Nephron progenitor cell (in vitro differentiated cells): ENCODE data around the gene ETFA.

Source experiments
- DNase-seq: peaks from one replicate; pipeline ENCODE4 v3.0.0; 2021
- H3K27ac Mint-ChIP-seq: 2 replicates; pipeline ENCODE4 v1.8.0; 2021; ENCODE audit warnings: mild to moderate bottlenecking, moderate library complexity, mixed read lengths
- H3K27me3 Mint-ChIP-seq: 2 replicates; pipeline ENCODE4 v1.8.0; 2021; ENCODE audit warnings: mild to moderate bottlenecking, low read depth, mixed read lengths; ENCODE audit not compliant: poor library complexity
- H3K36me3 Mint-ChIP-seq: 2 replicates; pipeline ENCODE4 v1.8.0; 2021; ENCODE audit warnings: low read depth, mixed read lengths
- H3K4me1 Mint-ChIP-seq: 2 replicates; pipeline ENCODE4 v1.8.0; 2021; ENCODE audit warnings: mixed read lengths
- H3K4me3 Mint-ChIP-seq: 2 replicates; pipeline ENCODE4 v1.8.0; 2021; ENCODE audit warnings: mild to moderate bottlenecking, moderate library complexity, mixed read lengths
- H3K9me3 Mint-ChIP-seq: 2 replicates; pipeline ENCODE4 v1.8.0; 2021; ENCODE audit warnings: mild to moderate bottlenecking, moderate library complexity, mixed read lengths
- CTCF ChIP-seq: fragments of 200-600 bp; sonication (generic); IDR thresholded peaks from 2 replicates; pipeline ENCODE4 v1.5.0; 2021; ENCODE audit warnings: antibody characterized with exemption

ETFA gene

DNA sequence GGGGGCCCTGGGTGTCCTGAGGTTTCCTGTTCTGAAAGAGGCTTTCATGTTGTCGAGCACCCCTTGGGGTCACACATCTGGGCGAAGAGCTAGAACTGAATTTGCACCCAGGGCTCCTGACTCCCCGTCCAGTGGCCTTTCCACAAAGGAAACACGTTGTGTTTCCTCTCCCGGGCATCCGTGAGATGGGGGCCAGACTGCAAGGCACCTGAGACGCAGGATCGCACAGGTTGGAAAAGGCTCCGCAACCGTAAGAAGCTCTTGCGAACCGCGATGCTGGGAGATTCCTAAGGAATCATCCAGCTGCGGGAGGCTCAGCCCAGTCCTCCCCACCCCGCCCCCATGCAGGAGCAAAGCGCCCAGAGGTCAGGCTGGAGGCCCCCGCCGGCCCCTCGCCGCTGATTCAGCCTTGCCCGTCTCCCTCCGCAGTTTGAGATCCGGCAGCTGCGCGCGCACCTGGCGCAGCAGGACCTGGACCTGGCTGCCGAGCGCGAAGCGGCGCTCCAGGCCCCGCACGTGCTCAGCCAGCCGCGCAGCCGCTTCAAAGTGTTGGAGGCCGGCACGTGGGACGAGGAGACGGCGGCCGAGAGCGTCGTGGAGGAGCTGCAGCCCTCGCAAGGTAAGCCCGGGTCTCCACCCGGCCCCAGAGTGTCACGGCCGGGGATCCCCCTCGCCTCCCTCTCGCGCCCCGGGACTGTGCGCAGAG lies 119.6 kb downstream of the ETFA start:
- peaks cover 61% of the 10 kb centered on the region for H3K4me1 Mint-ChIP-seq
- H3K4me3 Mint-ChIP-seq = no peak overlapping the region
- no peaks in the 10 kb centered on the region for H3K36me3 Mint-ChIP-seq
- TF ChIP-seq CTCF = no peak
- no peaks in the 10 kb centered on the region for H3K9me3 Mint-ChIP-seq
- no peak overlapping the region for H3K27ac Mint-ChIP-seq
- no peak for DNase-seq
- H3K27me3 Mint-ChIP-seq = peaks cover 52% of the 10 kb centered on the region

- Mint-ChIP-seq H3K36me3 (no peaks in the 10 kb centered on the region), H3K9me3 (no peaks in the 10 kb centered on the region), H3K4me1 (peaks cover 58% of the 10 kb centered on the region), H3K27ac (no peak overlapping the region), H3K4me3 (peak overlapping the region; percentile 18), H3K27me3 (peaks cover 55% of the 10 kb centered on the region)
- peak; percentile 85 for TF ChIP-seq CTCF
- DNase-seq = peak; percentile 87
Measured at GRCh38 chr15:76190751-76191538, 120.3 kb downstream of the ETFA start.

GRCh38 chr15:76190070-76190564 lies 121.2 kb downstream of the ETFA start:
- H3K27me3 Mint-ChIP-seq = peaks cover 54% of the 10 kb centered on the region
- TF ChIP-seq CTCF = no peak
- H3K9me3 Mint-ChIP-seq = no peaks in the 10 kb centered on the region
- DNase-seq = no peak
- no peaks in the 10 kb centered on the region for H3K36me3 Mint-ChIP-seq
- no peak overlapping the region for H3K27ac Mint-ChIP-seq
- H3K4me3 Mint-ChIP-seq = peak overlapping the region; percentile 54
- peaks cover 57% of the 10 kb centered on the region for H3K4me1 Mint-ChIP-seq

DNA sequence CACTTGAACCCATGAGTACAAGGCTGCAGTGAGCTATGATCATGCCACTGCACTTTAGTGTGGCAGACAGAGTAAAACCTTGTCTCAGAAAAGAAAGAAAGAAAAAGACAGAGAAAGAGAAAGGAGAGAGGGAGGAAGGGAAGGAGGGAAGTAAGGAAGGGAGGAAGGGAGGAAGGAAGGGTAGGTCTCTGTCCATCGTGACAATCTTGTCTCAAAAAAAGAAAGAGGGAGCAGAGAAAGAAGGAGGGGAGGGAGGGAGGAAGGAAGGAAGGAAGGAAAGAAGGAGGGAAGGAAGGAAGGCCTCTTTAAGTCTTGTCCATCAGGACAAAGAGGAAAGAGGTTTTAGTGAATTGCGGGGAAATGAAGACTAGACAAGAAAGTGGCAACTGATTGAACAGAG lies 122.2 kb downstream of the ETFA start:
- no peak for TF ChIP-seq CTCF
- Mint-ChIP-seq H3K36me3 (no peaks in the 10 kb centered on the region), H3K4me1 (peaks cover 53% of the 10 kb centered on the region), H3K9me3 (no peaks in the 10 kb centered on the region), H3K4me3 (no peak overlapping the region), H3K27me3 (peaks cover 46% of the 10 kb centered on the region), H3K27ac (no peak overlapping the region)
- no peak for DNase-seq

- no peaks in the 10 kb centered on the region for H3K36me3 Mint-ChIP-seq
- peak overlapping the region; percentile 96 for H3K27ac Mint-ChIP-seq
- H3K4me3 Mint-ChIP-seq = no peak overlapping the region
- peaks cover 40% of the 10 kb centered on the region for H3K27me3 Mint-ChIP-seq
- no peaks in the 10 kb centered on the region for H3K9me3 Mint-ChIP-seq
- H3K4me1 Mint-ChIP-seq = peaks cover 53% of the 10 kb centered on the region
- peak; percentile 47 for DNase-seq
- no peak for TF ChIP-seq CTCF
Measured at GRCh38 chr15:76187163-76187562, 124.1 kb downstream of the ETFA start.
